LNCaP clone FGC (cell line): ENCODE data around the gene PAPPA.

Experiments used
- DNase-seq: peaks from one replicate; pipeline ENCODE4 v3.0.0-alpha.2; 2011; ENCODE audit warnings: low read depth
- H3K4me3 ChIP-seq: 2 replicates; pipeline ENCODE4 v1.5.1; 2011; ENCODE audit warnings: mild to moderate bottlenecking, low read depth, low read length, control low read depth
- TF ChIP-seq, protein P1 (sequence below): IDR thresholded peaks from 2 replicates; pipeline ENCODE4 v1.5.1; 2012; ENCODE audit warnings: mild to moderate bottlenecking; ENCODE audit not compliant: control insufficient read depth, insufficient read depth; ENCODE audit errors: extremely low read depth

The PAPPA gene

DNA sequence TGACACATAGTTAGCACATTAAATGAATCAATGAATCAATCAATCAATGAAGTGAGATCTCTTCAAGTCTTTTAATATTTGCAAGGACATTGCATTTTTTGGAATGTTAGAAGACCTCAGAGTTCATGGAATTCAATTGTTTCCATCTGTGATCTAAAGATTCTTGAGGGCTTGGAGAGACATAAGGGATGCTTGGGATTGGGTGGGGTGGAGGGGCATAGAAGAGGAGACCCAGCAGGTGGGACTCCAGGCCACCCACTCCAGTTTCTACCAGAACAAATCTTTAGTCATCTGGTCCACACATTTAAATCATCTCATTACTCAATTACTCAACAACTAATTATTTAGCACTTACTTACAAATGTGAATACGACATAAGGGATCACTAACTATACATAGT is 282.5 kb downstream of the PAPPA start:
- TF ChIP-seq, protein P1, sequence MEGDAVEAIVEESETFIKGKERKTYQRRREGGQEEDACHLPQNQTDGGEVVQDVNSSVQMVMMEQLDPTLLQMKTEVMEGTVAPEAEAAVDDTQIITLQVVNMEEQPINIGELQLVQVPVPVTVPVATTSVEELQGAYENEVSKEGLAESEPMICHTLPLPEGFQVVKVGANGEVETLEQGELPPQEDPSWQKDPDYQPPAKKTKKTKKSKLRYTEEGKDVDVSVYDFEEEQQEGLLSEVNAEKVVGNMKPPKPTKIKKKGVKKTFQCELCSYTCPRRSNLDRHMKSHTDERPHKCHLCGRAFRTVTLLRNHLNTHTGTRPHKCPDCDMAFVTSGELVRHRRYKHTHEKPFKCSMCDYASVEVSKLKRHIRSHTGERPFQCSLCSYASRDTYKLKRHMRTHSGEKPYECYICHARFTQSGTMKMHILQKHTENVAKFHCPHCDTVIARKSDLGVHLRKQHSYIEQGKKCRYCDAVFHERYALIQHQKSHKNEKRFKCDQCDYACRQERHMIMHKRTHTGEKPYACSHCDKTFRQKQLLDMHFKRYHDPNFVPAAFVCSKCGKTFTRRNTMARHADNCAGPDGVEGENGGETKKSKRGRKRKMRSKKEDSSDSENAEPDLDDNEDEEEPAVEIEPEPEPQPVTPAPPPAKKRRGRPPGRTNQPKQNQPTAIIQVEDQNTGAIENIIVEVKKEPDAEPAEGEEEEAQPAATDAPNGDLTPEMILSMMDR, result no peak
- H3K4me3 ChIP-seq, result no peak overlapping the region
- no peak for DNase-seq

DNA sequence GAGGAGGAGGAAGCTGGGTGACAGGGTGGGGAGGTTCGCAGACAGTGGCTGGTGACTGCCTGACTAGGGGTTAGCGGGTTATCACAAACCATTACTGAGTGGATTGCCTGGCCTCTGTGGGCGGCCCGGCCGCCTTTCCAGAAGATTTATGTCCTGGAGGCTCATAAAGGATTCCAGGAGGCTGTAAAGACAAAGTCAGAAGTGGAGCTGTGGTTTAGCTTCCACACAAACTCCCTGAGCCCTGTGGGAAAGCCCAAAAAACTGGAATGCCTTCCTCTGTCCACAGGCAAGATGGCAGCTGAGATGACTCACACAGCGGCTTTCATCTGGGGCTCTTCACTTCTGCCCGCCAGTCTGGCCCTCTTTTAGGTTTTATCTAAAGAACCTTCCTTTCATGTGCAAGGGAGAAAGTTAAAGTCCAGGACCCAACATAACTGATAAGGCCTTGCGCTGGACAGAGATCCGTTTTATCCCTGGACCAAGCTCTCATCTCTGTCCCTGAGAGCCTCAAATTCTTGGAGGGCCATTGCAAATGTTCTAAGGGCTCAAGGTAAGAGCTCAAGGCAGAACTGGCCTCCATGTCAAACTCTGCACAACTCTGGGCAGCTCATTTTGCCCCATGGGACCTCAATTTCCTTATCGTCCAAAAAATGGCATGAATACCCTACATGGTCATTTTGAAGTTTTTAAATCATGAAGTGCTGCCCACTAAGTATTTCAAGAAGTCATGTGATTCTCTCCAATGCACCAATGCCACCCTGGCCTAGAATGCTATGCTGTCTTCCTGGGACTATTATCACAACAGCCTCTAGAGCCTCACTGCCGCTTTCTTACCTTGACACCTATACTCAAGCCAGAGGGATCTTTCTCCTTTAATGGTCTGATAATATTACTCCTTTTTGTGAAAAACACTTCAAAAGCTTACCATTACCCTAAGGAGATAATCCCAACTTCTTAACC is 284.1 kb downstream of the PAPPA start:
- TF ChIP-seq, protein P1, result no peak
- H3K4me3 ChIP-seq, result no peak overlapping the region
- no peak for DNase-seq

DNA sequence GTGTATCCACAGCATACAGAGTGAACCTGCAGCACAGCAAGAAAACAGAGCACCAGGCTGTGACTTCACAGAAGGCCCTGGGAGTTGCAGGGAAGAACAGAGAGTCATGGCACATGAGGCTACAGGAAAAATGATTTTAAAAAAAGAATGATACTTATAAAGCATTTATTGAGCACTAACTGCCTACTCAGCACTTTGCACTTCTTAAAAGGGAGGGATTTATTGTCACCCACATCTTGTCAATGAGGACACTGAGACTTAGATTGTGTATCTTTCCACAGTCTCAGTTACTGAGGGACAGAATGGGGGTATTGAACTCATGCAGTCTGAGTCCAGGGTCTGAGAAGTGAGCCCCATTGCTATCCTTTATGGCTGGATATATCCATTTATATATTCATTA is 288.9 kb downstream of the PAPPA start:
- TF ChIP-seq, protein P1, result no peak
- no peak for DNase-seq
- H3K4me3 ChIP-seq, result no peak overlapping the region

DNA sequence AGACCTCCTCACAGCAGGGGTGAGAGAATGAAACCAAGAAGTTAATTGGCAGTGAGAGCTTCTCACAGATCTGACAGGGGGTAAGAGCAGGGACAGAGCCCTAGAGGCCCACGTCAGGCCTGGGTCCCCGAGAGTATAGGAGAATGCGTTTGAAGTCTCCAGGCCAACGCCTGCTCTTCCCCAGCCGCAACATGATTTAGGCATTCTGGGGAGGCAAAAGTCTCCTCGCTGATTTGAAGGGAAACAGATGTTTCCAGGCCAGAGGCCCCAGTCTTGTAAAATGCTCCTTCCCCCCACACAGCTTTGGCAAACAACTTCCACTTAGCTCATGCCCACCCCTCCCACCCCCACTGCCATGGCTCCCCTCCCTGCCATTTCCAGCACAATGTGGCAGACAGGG is 294.3 kb downstream of the PAPPA start:
- no peak for DNase-seq
- TF ChIP-seq, protein P1, result no peak
- H3K4me3 ChIP-seq, result no peak overlapping the region

DNA sequence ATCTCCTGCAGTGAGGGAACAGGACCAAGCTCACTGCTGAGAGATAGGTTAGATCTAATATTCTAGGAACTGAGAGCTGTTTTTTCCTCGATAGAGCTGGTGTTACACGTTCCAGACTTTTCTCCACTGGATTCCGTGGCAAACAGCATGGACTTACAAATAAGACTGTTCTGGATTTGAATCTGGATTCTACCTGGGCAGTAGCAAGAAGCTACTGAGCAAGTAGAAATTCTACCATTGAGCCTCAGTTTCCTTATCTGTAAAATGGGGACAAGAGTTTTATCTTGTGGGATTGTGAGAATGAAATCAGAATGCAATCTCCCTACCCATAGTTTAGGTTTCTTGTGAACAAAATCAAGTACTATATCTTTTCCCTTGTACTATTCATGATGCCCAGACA is 294.8 kb downstream of the PAPPA start:
- TF ChIP-seq, protein P1, result no peak
- DNase-seq, result no peak
- no peak overlapping the region for H3K4me3 ChIP-seq

DNA sequence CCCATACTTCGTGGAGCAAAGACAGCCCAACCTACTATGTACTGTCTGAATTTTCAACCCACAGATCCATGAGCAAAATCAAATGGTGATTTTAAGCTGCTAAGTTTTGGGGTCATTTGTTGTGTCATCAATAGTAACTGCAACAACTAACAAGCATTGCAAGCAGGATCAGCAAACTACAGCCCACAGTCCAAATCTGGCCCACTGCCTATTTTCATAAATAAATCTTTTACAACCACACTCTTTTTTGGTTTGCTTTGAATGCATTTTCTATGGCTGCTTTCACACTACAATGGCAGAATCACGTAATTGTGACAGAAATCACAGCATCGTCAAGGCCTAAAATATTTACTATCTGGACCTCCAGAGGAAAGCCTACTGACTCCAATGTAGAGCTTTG is 296.4 kb downstream of the PAPPA start:
- TF ChIP-seq, protein P1, result no peak
- no peak overlapping the region for H3K4me3 ChIP-seq
- no peak for DNase-seq
